ENCODE results near the gene E2F4. TPM values are rescaled to one million over a fixed set of nuclear protein-coding genes. Genes with fewer than 3 reads are reported as not detected.

The E2F4 gene
- total RNA-seq, 2 donors from 2014 or later = 53.8 to 70.3 TPM

GRCh38 chr16:67227567-67227921 lies 35.6 kb downstream of the E2F4 start:
- TF ChIP-seq CTCF (IDR thresholded peaks at IDR 0.05) = no peak
- peaks cover 0 to 19% of the 10 kb centered on the region in 2 donors for H3K4me1 ChIP-seq
- H3K9me3 ChIP-seq = no peaks in the 10 kb centered on the region
- DNase-seq (ENCODE audit: low spot score) = no peak
- peaks cover 43% of the 10 kb centered on the region for H3K36me3 ChIP-seq
- H3K4me3 ChIP-seq = peak overlapping the region; percentile 78 to 93
- no peaks in the 10 kb centered on the region for H3K27me3 ChIP-seq
- H3K27ac ChIP-seq = peak overlapping the region; percentile 81 to 86

GRCh38 chr16:67228034-67228785 lies 36.3 kb downstream of the E2F4 start:
- H3K27ac ChIP-seq = no peak overlapping the region
- peak overlapping the region in 1 of 2 donors; percentile 93 for H3K4me3 ChIP-seq
- H3K36me3 ChIP-seq = peaks cover 49% of the 10 kb centered on the region
- no peak for DNase-seq (ENCODE audit: low spot score)
- no peaks in the 10 kb centered on the region for H3K9me3 ChIP-seq
- TF ChIP-seq CTCF (IDR thresholded peaks at IDR 0.05) = no peak
- H3K4me1 ChIP-seq = peaks cover 0 to 19% of the 10 kb centered on the region in 2 donors
- H3K27me3 ChIP-seq = no peaks in the 10 kb centered on the region

GRCh38 chr16:67228905-67229304 lies 37.0 kb downstream of the E2F4 start:
- Histone ChIP-seq H3K27ac (no peak overlapping the region), H3K9me3 (no peaks in the 10 kb centered on the region), H3K4me3 (no peak overlapping the region), H3K4me1 (peaks cover 0 to 19% of the 10 kb centered on the region in 2 donors), H3K36me3 (peaks cover 56% of the 10 kb centered on the region), H3K27me3 (no peaks in the 10 kb centered on the region)
- no peak for DNase-seq (ENCODE audit: low spot score)
- no peak for TF ChIP-seq CTCF (IDR thresholded peaks at IDR 0.05)

- no peak for DNase-seq (ENCODE audit: low spot score)
- Histone ChIP-seq H3K36me3 (peaks cover 69% of the 10 kb centered on the region), H3K4me3 (no peak overlapping the region), H3K27ac (no peak overlapping the region), H3K4me1 (peaks cover 0 to 19% of the 10 kb centered on the region in 2 donors), H3K27me3 (no peaks in the 10 kb centered on the region), H3K9me3 (no peaks in the 10 kb centered on the region)
- TF ChIP-seq CTCF (IDR thresholded peaks at IDR 0.05) = no peak
Observed at GRCh38 chr16:67229906-67230808, 38.2 kb downstream of the E2F4 start.

- no peak overlapping the region for H3K27ac ChIP-seq
- no peaks in the 10 kb centered on the region for H3K27me3 ChIP-seq
- H3K4me3 ChIP-seq = no peak overlapping the region
- no peak for TF ChIP-seq CTCF (IDR thresholded peaks at IDR 0.05)
- no peak for DNase-seq (ENCODE audit: low spot score)
- peaks cover 0 to 15% of the 10 kb centered on the region in 2 donors for H3K4me1 ChIP-seq
- H3K36me3 ChIP-seq = peaks cover 77% of the 10 kb centered on the region
- no peaks in the 10 kb centered on the region for H3K9me3 ChIP-seq
Observed at GRCh38 chr16:67230809-67231660, 39.1 kb downstream of the E2F4 start.
